Ovary (tissue), 3 donors: ENCODE measurements around the gene CAPG.

Experiments
- CTCF ChIP-seq, 3 donors: fragments of 450-650 bp in 2 of 3; fragments of 200-600 bp in 1 of 3; IDR thresholded peaks; one replicate each; pipeline versions ENCODE4 v1.5.1 to v1.8.0; 2016 to 2022; ENCODE audit warnings: antibody characterized with exemption in 3 of 3, mild to moderate bottlenecking in 1 of 3
- EP300 ChIP-seq: sonication (generic); formaldehyde crosslinking; IDR thresholded peaks from one replicate; pipeline ENCODE4 v1.6.1; 2017; ENCODE audit warnings: antibody characterized with exemption
- donor health status: DM: no; HTN: no; CAD: no.

GRCh38 chr2:85446296-85447221, 36.4 kb upstream of the CAPG start:
- TF ChIP-seq CTCF (IDR thresholded peaks at IDR 0.05) (no peak), EP300 (no peak)
